ENCODE measurements around the gene JAKMIP1. TPM values are rescaled to one million over a fixed set of nuclear protein-coding genes. Genes with fewer than 3 reads are reported as not detected.

Gene JAKMIP1
- total RNA-seq, 1 donor from 2014 or later, result 5.5 TPM

DNA sequence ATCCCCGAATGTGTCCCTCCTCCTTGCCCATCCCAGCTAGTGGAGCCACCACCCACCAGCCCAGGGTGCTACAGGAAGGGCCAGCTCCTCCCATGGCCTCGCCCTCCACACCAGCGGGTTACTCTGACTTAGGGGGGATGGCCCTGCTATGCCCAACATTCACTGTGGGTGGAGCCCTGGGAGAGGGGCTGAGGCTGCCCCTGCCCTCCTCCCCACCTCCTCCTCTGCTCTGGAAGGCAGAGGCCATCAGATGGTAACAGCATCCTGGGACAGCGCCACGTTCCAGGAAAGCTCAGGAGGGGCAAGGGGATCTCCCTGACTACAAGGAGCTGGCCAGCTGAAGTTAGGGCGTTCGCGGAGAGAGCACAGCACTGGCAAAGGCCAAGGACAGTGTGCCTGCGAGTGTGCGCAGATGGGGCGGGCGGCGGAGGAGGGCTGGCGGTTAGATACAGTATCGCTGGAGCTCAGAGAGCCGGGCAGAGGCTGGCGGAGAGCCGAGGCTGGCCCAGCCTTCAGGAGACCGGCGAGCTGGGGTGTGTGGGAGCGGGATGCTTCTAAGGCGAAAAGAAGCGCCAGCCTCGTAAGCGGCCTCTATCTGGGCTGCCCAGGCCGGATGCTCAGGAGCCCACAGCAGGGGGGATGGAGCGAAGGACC is 1.5 kb downstream of the JAKMIP1 start:
- Histone ChIP-seq H3K27ac (no peak overlapping the region), H3K9ac (no peak overlapping the region), H3K27me3 (peaks cover 51% of the 10 kb centered on the region), H3K4me2 (peak overlapping the region; percentile 100), H3K4me1 (peaks cover 22% of the 10 kb centered on the region), H4K20me1 (ENCODE audit: low read depth) (peaks cover 22% of the 10 kb centered on the region), H3K36me3 (no peaks in the 10 kb centered on the region), H3F3A (ENCODE audit: low read depth) (peaks cover 19% of the 10 kb centered on the region), H2AFZ (replicated peaks) (no peak overlapping the region), H3K4me3 (peak overlapping the region; percentile 87), H3K9me3 (ENCODE audit: low read depth) (no peaks in the 10 kb centered on the region), H3K79me2 (ENCODE audit: low read depth) (no peaks in the 10 kb centered on the region)
- peak overlapping the region; percentile 80 for H3K4me3 Mint-ChIP-seq
- no peak overlapping the region for H3K27ac Mint-ChIP-seq
- peak; percentile 77 for DNase-seq (ENCODE audit: low spot score)
- H3K4me1 Mint-ChIP-seq, result peaks cover 11% of the 10 kb centered on the region
- no peaks in the 10 kb centered on the region for H3K36me3 Mint-ChIP-seq
- H3K27me3 Mint-ChIP-seq (ENCODE audit: insufficient read depth, low read depth), result peaks cover 35% of the 10 kb centered on the region
- peaks cover 7% of the 10 kb centered on the region for H3K9me3 Mint-ChIP-seq
- TF ChIP-seq, protein P1, sequence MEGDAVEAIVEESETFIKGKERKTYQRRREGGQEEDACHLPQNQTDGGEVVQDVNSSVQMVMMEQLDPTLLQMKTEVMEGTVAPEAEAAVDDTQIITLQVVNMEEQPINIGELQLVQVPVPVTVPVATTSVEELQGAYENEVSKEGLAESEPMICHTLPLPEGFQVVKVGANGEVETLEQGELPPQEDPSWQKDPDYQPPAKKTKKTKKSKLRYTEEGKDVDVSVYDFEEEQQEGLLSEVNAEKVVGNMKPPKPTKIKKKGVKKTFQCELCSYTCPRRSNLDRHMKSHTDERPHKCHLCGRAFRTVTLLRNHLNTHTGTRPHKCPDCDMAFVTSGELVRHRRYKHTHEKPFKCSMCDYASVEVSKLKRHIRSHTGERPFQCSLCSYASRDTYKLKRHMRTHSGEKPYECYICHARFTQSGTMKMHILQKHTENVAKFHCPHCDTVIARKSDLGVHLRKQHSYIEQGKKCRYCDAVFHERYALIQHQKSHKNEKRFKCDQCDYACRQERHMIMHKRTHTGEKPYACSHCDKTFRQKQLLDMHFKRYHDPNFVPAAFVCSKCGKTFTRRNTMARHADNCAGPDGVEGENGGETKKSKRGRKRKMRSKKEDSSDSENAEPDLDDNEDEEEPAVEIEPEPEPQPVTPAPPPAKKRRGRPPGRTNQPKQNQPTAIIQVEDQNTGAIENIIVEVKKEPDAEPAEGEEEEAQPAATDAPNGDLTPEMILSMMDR (IDR thresholded peaks at IDR 0.05), result peak; percentile 27
- TF ChIP-seq EZH2phosphoT487 (IDR thresholded peaks at IDR 0.05), result no peak
- TF ChIP-seq EZH2 (IDR thresholded peaks at IDR 0.05), result no peak

DNA sequence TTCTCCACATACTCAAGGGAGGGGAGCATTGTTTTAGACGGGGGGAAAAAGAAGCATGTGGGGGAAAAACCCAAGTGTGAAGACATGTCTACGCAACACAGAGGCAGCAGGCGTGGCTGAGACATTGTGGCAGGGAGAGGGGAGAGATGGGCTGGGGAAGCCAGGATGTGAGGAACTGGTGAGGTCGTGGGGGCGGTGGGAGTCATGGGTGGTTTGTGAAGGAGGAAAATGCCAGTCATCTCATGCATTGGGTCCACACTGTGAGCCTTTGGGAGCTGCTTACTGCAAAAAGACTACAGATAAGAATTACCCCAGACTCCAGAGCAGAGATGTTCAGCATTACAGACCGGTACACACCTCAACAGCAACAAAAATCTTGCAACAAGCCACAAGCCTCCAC is 2.1 kb downstream of the JAKMIP1 start:
- H3K4me3 ChIP-seq, result no peak overlapping the region
- no peak overlapping the region for H3K27ac ChIP-seq
- peaks cover 11% of the 10 kb centered on the region for H3K4me1 Mint-ChIP-seq
- H3K4me3 Mint-ChIP-seq, result peak overlapping the region; percentile 60
- H3K9me3 ChIP-seq (ENCODE audit: low read depth), result no peaks in the 10 kb centered on the region
- H2AFZ ChIP-seq (replicated peaks), result no peak overlapping the region
- peaks cover 7% of the 10 kb centered on the region for H3K9me3 Mint-ChIP-seq
- peaks cover 48% of the 10 kb centered on the region for H3K27me3 ChIP-seq
- H4K20me1 ChIP-seq (ENCODE audit: low read depth), result peaks cover 22% of the 10 kb centered on the region
- peak overlapping the region; percentile 100 for H3K4me2 ChIP-seq
- peaks cover 35% of the 10 kb centered on the region for H3K27me3 Mint-ChIP-seq (ENCODE audit: insufficient read depth, low read depth)
- TF ChIP-seq EZH2 (IDR thresholded peaks at IDR 0.05), result no peak
- TF ChIP-seq, protein P1 (IDR thresholded peaks at IDR 0.05), result no peak
- no peak for TF ChIP-seq EZH2phosphoT487 (IDR thresholded peaks at IDR 0.05)
- H3K79me2 ChIP-seq (ENCODE audit: low read depth), result no peaks in the 10 kb centered on the region
- H3K9ac ChIP-seq, result no peak overlapping the region
- no peak for DNase-seq (ENCODE audit: low spot score)
- no peaks in the 10 kb centered on the region for H3K36me3 Mint-ChIP-seq
- H3K27ac Mint-ChIP-seq, result no peak overlapping the region
- peaks cover 19% of the 10 kb centered on the region for H3F3A ChIP-seq (ENCODE audit: low read depth)
- peaks cover 22% of the 10 kb centered on the region for H3K4me1 ChIP-seq
- H3K36me3 ChIP-seq, result no peaks in the 10 kb centered on the region

DNA sequence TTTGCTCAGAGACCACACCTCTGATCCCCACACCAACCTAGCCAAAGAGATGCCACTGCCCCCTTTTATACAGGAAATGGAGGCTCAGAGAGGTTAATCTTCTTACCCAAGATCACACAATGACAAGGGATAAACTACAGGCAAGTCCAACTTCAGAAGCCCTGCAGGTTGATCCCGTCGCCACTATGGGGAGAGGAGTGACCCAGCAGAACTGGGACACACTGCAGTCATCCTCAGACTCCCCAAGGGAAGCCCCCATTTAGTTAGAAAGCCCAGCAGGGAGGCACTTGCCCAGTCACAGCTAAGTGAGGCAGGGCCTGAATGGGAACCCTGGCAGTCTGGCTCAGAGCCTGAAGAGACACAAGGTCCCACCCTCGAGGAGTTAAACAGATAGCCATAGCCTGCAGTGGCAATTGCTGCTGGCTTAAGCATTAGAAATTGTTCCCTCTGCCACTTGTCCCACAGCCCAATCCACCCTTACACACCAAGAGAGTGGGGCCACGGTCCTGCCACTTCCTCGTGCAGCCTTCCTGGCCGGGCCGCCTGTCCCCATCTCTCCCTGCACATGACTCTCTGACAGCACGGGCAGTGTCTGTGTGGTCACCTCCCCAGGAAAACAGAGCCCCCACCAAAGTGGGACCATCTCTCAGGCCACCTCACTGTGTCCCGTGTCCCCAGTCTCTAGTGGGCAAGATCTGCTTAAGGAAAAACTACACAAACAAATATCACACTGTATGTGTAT is 2.7 kb downstream of the JAKMIP1 start:
- Histone ChIP-seq H3K27me3 (peaks cover 44% of the 10 kb centered on the region), H3K4me1 (peaks cover 22% of the 10 kb centered on the region), H3K36me3 (no peaks in the 10 kb centered on the region), H3K27ac (no peak overlapping the region), H3K9ac (no peak overlapping the region), H3F3A (ENCODE audit: low read depth) (peaks cover 19% of the 10 kb centered on the region), H4K20me1 (ENCODE audit: low read depth) (peaks cover 22% of the 10 kb centered on the region), H2AFZ (replicated peaks) (no peak overlapping the region), H3K79me2 (ENCODE audit: low read depth) (no peaks in the 10 kb centered on the region), H3K4me3 (no peak overlapping the region), H3K9me3 (ENCODE audit: low read depth) (no peaks in the 10 kb centered on the region), H3K4me2 (no peak overlapping the region)
- H3K9me3 Mint-ChIP-seq, result peaks cover 7% of the 10 kb centered on the region
- H3K4me3 Mint-ChIP-seq, result peak overlapping the region; percentile 60
- TF ChIP-seq EZH2phosphoT487 (IDR thresholded peaks at IDR 0.05), result no peak
- TF ChIP-seq, protein P1 (IDR thresholded peaks at IDR 0.05), result no peak
- TF ChIP-seq EZH2 (IDR thresholded peaks at IDR 0.05), result no peak
- no peak for DNase-seq (ENCODE audit: low spot score)
- H3K36me3 Mint-ChIP-seq, result no peaks in the 10 kb centered on the region
- H3K27ac Mint-ChIP-seq, result no peak overlapping the region
- peaks cover 11% of the 10 kb centered on the region for H3K4me1 Mint-ChIP-seq
- H3K27me3 Mint-ChIP-seq (ENCODE audit: insufficient read depth, low read depth), result peaks cover 35% of the 10 kb centered on the region

Measured in neural progenitor cell (in vitro differentiated cells).